Large intestine (tissue), 3 donors: ENCODE measurements around the gene ENTR1. TPM values are rescaled to one million over a fixed set of nuclear protein-coding genes. Genes with fewer than 3 reads are reported as not detected.

Experiments
- DNase-seq, 2 donors: peaks; one replicate each; pipeline versions ENCODE4 v3.0.0 to v3.0.0-alpha.2; 2013
- H3K27ac ChIP-seq: one replicate; pipeline ENCODE4 v1.5.1; 2013; ENCODE audit warnings: low read length
- H3K27me3 ChIP-seq: 2 replicates; pipeline ENCODE4 v1.6.1; 2013; ENCODE audit warnings: low read length; ENCODE audit not compliant: control insufficient read depth, insufficient read depth
- H3K36me3 ChIP-seq: 2 replicates; pipeline ENCODE4 v1.6.1; 2013; ENCODE audit warnings: low read length; ENCODE audit not compliant: control insufficient read depth, insufficient read depth
- H3K4me1 ChIP-seq: one replicate; pipeline ENCODE4 v1.6.1; 2013; ENCODE audit warnings: low read length; ENCODE audit not compliant: control insufficient read depth, insufficient read depth
- H3K4me3 ChIP-seq: one replicate; pipeline ENCODE4 v1.5.1; 2013; ENCODE audit warnings: low read length
- H3K9me3 ChIP-seq: one replicate; pipeline ENCODE4 v1.6.1; 2013; ENCODE audit warnings: mild to moderate bottlenecking, low read depth, low read length, moderate library complexity; ENCODE audit not compliant: control insufficient read depth
- WGBS: methylation state at CpG from one replicate; pipeline ENCODE4 v1.1.5; 2013; ENCODE audit warnings: low lambda C conversion rate; ENCODE audit not compliant: insufficient coverage; 5-methylcytosine and 5-hydroxymethylcytosine counted together
- polyA plus RNA-seq: library from polyadenylated mRNA; unstranded; fragments of 120-200 nt; gene quantifications from one replicate; pipeline ENCODE4 v1.2.1, GENCODE V29; 2013

ENTR1 gene
- polyA plus RNA-seq, 1 donor, result 50.1 TPM

DNA sequence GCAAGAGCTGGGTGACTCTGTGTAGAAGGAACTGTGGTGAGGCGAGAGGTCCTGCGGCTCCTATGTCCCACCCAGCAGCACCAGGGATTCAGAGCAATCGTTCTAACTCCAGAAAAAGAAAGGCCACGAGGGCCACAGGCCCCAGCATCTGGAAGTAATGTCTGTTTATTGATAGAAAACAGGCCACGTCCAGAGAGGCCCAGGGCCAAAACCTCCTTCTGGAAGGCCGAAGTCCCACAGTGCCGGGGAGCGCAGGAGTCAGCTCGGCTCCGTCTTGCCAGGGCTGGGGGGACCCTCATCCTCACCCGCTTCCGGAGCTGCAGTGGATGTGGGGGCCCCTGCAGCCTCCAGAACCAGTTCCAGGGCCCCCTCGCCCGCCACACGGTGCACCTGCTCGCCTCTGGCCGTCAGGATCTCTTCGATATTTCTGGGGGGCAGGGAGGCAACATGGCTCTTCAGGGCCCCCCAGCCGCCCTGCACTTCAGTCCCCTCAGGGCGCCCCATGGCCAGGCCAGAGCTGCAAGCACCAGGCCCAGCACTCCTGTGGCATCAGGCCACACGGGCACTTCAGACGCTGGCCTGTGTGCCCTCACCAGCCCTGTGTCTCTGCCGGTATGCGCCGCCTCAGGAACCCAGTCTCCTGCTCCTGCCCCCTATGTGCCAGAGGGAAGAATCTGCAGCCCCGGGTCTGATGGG, 48.5 kb downstream of the ENTR1 start:
- no peak for DNase-seq
- Histone ChIP-seq H3K27ac (peak overlapping the region; percentile 54), H3K4me1 (peaks cover 18% of the 10 kb centered on the region), H3K9me3 (peaks cover 11% of the 10 kb centered on the region), H3K4me3 (no peak overlapping the region), H3K36me3 (peaks cover 22% of the 10 kb centered on the region), H3K27me3 (peaks cover 14% of the 10 kb centered on the region)
- no CpG with 5 or more reads among the region's 26 CpGs for WGBS

DNA sequence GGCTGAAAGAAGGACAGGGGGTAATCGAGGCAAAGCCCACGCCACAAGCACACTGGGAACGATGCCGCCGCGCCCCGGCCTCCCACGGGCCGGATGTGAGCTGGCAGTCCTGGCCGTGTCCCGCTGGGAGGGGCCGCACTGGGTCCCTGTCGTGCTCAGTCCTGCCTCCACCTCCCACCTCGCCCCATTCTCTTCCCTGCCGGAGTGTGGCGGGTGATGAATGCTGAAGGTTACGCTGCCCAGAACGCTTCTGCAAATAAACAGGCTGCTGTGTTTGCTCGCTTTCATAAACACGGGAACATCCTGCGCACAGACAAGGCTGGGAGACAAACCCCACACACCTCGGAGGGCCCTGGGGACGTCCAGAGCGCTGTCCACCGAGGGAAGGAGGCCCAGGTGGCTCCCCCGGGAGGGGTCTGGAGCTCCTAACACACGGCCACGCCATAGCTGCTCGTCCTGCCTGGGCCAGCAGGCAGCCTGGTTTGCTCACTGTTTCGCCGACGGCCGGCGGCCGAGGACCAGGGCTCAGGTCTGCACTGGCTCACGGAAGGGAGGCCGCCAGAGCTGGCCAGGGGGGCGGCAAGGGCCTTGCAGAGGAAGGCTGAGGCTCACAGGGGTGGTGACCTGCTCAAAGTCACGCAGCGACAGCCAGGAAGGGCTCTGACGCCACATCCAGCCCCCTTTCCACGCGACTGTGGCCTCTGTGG, 49.2 kb downstream of the ENTR1 start:
- H3K36me3 ChIP-seq, result peaks cover 29% of the 10 kb centered on the region
- H3K27me3 ChIP-seq, result peaks cover 14% of the 10 kb centered on the region
- H3K9me3 ChIP-seq, result peaks cover 11% of the 10 kb centered on the region
- peak overlapping the region; percentile 52 for H3K27ac ChIP-seq
- no peak for DNase-seq
- H3K4me3 ChIP-seq, result no peak overlapping the region
- peaks cover 18% of the 10 kb centered on the region for H3K4me1 ChIP-seq
- no CpG with 5 or more reads among the region's 43 CpGs for WGBS

DNA sequence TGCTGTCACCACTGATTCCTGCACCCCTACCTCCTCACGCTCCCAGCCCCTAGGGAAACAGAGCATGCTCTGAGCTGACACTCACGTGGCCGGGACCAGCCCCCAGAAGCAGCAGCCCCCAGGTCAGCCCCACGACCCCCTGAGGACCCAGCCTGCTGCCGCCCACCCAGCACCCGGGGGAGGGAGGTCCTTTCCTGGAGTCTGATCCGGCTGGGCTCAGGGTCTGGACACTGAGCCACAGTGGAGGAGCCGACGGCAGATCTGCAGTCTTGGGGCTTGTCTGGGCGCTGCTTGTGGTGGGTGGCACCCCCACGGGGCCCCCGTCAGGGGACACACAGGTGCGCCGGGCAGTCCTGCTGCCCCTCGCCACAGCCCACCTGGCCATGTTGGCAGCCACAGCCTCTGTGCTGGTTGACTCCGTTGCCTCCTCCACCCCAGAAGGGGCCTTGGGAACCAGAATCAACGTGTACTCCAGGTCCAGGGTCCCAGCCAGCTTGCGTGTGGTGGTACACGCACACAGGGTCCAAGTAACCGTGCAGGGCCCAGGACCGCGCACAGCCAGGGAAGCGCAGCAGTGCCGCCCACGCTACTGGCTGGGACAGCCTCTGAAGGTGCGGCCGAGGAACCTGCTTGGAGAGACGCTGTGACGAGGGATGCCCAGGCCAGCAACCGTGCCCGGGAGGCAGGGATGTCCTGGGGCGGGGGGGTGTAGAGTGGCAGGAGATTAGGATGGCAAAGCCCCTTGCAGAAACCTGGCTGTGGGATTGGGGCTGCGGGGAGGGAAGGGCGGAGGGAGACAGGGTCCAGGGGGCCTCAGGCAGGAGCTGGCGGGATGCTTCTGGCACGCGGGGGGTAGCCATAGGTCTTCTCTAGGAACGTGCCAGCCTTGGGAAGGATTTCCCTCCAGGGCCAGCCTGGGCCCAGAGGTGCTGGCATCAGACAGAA, 50.4 kb downstream of the ENTR1 start:
- H3K27ac ChIP-seq, result no peak overlapping the region
- no CpG with 5 or more reads among the region's 38 CpGs for WGBS
- H3K4me3 ChIP-seq, result no peak overlapping the region
- peaks cover 13% of the 10 kb centered on the region for H3K9me3 ChIP-seq
- H3K4me1 ChIP-seq, result peaks cover 18% of the 10 kb centered on the region
- no peak for DNase-seq
- peaks cover 13% of the 10 kb centered on the region for H3K27me3 ChIP-seq
- peaks cover 33% of the 10 kb centered on the region for H3K36me3 ChIP-seq

DNA sequence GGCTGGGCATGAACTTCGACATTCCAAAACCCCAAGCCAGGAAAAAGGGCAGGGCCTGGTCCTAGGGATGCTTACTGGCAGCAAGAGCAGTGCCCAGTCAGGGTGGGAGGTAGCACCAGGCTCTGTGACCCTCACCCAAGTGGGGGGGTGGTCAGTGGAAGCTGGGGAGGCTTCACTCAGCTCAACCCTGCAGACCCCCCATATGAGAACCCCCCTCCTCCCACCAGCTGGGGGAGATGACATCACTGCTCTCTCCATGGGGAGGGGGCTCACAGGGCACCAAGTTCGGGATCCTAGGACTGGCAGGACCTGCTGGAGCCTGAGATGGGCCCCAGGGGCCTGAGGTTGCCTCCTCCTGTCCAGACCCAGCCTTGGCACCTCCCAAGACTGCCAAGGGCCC, 51.5 kb downstream of the ENTR1 start:
- no CpG with 5 or more reads among the region's 2 CpGs for WGBS
- H3K4me3 ChIP-seq, result no peak overlapping the region
- H3K9me3 ChIP-seq, result peaks cover 7% of the 10 kb centered on the region
- H3K36me3 ChIP-seq, result peaks cover 33% of the 10 kb centered on the region
- H3K27ac ChIP-seq, result no peak overlapping the region
- DNase-seq, result no peak
- H3K27me3 ChIP-seq, result peaks cover 1% of the 10 kb centered on the region
- peaks cover 25% of the 10 kb centered on the region for H3K4me1 ChIP-seq

DNA sequence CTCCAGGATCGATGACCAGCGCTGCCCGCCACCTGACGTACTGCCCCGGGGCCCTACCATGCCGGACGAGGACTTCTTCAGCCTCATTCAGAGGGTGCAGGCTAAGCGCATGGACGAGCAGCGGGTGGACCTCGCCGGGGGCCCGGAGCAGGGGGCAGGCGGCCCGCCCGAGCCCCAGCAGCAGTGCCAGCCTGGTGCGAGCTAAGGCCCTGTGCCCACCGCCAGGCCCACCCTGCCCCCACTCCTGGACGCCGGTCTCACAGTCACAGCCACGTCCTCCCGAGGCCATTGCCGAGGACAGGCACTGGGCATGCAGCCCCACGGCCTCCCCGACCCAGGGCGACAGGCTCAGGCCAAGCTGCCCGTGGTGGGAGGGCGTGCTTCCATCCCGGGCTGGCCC, 52.4 kb downstream of the ENTR1 start:
- peaks cover 33% of the 10 kb centered on the region for H3K36me3 ChIP-seq
- H3K27ac ChIP-seq, result no peak overlapping the region
- no peaks in the 10 kb centered on the region for H3K27me3 ChIP-seq
- H3K4me1 ChIP-seq, result peaks cover 32% of the 10 kb centered on the region
- WGBS, result no CpG with 5 or more reads among the region's 29 CpGs
- H3K9me3 ChIP-seq, result peaks cover 7% of the 10 kb centered on the region
- H3K4me3 ChIP-seq, result no peak overlapping the region
- DNase-seq, result no peak

DNA sequence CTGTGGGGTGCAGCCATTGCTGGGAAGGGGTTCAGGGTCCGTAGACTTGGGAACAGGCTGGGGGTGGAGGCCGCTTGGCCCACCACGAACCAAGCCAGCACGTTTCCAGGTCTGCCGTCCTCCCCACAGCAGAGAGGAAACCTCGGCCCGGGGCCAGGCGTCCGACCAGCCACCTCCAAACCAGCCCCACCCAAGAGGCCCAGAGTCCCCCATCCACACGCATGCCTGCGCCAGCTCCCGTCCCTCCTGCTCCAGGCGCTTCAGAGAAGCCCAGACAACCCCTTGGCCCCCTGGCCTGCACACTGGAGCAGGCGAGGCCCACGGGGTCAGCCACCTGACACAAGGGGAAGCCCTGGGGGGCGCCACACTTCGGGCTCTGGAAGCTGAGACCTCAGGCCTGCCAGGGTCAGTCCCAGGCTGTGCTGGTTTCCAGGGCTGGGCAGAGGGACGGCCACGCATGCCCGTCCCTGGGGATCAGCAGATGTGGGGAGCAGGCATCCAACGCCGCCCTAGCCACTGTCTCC, 53.1 kb downstream of the ENTR1 start:
- H3K27ac ChIP-seq, result no peak overlapping the region
- no peak for DNase-seq
- H3K9me3 ChIP-seq, result peaks cover 7% of the 10 kb centered on the region
- peaks cover 33% of the 10 kb centered on the region for H3K36me3 ChIP-seq
- no peaks in the 10 kb centered on the region for H3K27me3 ChIP-seq
- no peak overlapping the region for H3K4me3 ChIP-seq
- WGBS, result no CpG with 5 or more reads among the region's 22 CpGs
- peaks cover 32% of the 10 kb centered on the region for H3K4me1 ChIP-seq

DNA sequence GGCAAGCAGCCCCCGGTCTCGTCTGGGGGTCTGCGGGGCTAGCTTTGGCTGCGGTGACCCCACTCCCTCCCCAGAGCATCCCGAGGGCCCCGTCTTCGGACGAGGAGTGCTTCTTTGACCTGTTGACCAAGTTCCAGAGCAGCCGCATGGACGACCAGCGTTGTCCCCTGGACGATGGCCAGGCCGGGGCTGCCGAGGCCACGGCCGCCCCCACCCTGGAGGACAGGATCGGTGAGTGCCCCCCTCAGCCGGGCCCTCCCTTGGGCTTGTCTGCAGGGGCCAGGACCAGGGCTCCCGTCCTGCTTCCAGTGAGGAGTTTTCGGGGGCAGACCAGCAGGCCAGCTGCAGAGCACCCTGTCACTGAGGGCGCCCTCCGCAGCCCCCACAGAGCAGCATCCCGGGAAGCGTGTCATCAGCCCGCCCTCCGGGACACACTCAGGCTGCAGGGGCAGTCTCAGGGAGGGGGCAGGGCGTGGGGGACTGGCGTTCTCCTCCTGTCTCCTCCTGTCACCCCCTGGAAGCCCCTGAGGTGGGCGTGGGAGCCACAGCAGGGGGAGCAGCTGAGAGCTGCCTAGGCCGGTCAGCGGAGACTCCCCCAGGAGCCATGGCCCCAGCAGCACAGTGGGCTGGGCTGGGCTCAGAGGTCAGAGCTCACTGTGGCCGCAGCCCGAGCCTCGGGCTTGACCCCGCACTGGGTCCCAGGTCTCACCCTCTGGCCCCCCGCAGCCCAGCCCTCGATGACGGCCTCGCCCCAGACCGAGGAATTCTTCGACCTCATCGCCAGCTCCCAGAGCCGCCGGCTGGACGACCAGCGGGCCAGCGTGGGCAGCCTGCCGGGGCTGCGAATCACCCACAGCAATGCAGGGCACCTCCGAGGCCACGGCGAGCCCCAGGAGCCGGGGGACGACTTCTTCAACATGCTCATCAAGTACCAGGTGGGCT, 54.5 kb downstream of the ENTR1 start:
- Histone ChIP-seq H3K36me3 (peaks cover 28% of the 10 kb centered on the region), H3K27me3 (no peaks in the 10 kb centered on the region), H3K9me3 (peaks cover 7% of the 10 kb centered on the region), H3K4me3 (peak overlapping the region; percentile 23), H3K4me1 (peaks cover 26% of the 10 kb centered on the region), H3K27ac (no peak overlapping the region)
- no peak for DNase-seq
- no CpG with 5 or more reads among the region's 54 CpGs for WGBS

DNA sequence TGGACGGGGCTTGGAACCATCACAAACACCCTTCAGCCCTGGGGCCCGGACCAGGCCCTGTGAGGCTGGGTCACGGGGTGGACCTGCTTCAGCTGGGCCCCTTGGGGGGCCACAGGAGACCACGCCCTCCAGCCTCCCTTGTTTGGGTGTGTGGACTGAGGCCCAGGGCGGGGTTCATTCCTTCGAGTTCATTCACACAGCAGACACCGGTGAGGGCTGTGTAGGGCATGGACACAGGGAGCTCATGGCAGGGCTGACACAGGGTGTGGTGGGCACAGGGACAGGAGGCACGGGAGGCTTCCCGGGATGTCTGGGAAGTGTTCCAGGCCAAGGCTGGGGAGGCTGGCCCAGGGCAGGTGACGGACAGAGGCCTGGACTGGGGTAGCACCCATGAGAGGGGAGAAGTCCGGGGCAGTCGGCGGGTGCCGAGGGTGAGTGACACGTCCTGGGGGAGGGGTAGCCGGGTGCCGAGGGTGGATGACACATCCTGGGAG, 55.8 kb downstream of the ENTR1 start:
- Histone ChIP-seq H3K36me3 (peaks cover 28% of the 10 kb centered on the region), H3K27ac (peak overlapping the region; percentile 84), H3K9me3 (peaks cover 3% of the 10 kb centered on the region), H3K27me3 (no peaks in the 10 kb centered on the region), H3K4me3 (peak overlapping the region; percentile 49), H3K4me1 (peaks cover 26% of the 10 kb centered on the region)
- DNase-seq, result peak; percentile 91 to 95
- no CpG with 5 or more reads among the region's 17 CpGs for WGBS

DNA sequence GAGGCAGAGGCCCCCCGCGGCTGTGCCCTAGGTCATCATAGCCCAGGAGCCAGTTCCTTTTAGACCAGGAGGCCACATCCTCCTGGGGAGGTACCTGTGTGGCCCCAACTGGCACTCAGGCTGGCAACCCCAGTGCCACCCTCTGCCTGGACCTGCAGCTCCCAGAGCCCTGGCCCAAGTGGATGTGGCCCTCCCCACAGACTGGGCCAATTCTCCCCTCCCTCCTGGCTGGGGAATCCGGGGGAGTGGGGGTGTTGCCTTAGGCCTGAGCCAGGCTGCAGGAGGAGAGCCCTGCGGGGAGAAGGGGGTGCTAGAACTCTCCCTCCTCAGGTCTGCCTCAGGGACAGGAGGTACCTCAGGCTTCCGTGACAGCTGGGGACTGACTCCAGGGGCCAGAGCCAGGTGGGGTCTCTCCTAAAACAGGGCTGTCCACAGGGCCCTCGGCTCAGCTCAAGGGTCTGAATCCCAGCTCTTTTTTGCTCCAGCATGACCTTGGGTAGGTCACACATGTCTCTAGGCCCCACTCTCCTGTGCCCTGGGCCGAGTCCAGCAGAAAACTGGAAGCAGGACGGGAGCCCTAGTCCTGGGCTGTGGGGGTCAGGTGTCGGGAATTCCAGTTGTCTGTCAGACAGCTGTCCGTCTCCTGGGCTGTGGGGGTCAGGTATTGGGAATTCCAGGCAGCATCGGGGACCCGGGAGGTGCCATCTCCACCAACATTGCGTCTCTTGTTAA, 56.5 kb downstream of the ENTR1 start:
- H3K4me3 ChIP-seq, result peak overlapping the region; percentile 49
- H3K36me3 ChIP-seq, result peaks cover 25% of the 10 kb centered on the region
- peak overlapping the region; percentile 84 for H3K27ac ChIP-seq
- H3K4me1 ChIP-seq, result peaks cover 26% of the 10 kb centered on the region
- peak in 1 of 2 donors; percentile 42 for DNase-seq
- no peaks in the 10 kb centered on the region for H3K27me3 ChIP-seq
- H3K9me3 ChIP-seq, result peaks cover 3% of the 10 kb centered on the region
- no CpG with 5 or more reads among the region's 13 CpGs for WGBS
